EH (cell line): ENCODE measurements around the gene POLR3A.

Experiments used
- DNase-seq: peaks from one replicate; pipeline ENCODE4 v3.0.0-alpha.2; 2015; ENCODE audit warnings: low read depth

POLR3A gene

DNA sequence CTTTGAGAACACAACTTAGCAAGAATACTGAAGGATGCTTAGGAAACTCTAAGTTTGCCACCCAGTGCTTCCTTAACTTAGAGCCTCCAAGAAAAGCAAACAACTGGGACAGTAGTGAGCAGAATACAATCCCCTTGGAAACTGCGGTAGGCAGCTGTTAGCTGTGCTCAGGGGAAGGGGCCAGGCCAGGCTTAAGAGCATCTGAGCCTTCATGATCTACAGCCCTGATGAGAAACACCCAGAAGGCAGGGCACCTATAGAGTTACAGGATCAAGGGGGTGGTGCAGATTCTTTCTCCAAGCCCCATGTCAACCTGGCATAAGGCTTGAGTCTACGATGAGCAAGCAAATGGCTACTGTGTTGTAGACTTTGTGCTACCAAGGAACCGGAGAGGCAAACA, 51.4 kb downstream of the POLR3A start:
- no peak for DNase-seq

DNA sequence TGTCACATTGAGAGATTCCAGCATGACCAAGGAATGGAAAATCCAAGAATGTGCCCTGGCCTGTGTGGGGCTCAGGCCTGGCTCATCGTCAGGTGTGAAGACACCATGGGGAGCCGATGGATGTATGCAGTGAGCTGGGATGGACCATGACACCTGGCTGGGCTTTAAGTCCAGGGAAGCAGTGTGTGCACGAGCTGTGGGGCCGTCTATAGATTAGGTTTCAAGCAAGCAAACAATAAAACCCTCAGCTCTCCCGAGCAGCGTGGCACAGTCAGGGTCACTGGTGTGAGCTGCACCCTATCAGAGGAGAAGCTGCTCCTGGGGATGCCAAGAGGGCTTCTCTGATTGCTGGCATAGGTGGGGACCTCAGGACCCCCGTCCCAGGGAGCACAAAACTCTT, 52.3 kb downstream of the POLR3A start:
- no peak for DNase-seq

DNA sequence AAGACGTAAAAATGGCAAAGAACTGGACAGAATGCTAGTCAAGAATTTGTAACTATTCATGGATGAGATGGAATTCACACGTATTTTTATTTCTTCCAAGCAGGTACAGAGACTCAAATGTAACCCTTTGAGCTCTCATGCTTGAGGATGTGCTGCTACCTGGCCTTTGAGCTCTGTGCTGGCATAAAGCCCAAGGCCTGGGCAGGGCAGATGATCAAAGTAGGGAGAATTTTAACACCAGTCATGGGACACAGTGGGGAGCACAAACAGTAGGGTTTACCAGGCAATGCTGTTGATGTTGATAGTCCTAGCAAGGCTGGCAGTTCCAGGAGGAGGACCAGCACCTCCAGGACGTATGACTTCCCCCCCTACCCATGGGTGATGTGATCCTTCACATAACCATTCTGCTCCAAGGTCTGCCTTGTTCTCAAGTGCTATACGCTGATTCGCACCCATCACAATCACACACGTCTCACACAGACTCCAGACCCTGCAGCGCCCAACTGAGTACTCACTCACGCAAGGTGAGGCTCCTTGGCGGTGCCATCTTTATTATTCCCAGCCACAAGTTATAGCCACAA, 54.1 kb downstream of the POLR3A start:
- no peak for DNase-seq

DNA sequence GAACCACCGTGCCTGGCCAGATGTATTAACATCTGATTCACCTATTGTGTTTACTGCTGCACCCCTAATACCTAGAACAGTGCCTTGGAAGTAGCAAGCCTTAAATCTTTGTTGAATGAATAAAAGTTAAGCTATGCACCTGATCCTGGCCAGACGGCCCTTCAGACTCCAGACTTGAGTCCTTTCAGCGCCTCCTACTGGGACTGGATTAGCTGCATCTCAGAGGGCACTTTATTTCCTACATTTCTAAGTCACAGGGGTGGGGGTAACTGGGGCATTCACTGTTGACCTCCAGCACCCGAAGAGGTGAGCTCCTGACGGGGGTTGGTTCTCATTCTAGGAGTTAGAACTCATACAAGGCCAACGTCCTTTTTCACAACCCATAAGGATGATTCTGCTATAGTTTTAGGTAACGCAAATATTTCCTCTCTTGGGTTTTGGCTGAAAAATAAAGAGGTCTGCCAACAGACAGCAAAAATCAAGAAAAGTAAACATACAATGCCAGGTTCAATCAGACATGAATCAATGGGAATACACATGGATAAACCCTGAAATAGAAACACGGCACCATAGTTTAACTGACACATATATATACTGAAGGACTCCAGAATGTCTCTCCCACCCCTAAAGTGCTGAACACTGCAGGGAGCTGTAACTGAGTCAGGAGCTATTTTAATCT, 54.8 kb downstream of the POLR3A start:
- peak; percentile 65 for DNase-seq

DNA sequence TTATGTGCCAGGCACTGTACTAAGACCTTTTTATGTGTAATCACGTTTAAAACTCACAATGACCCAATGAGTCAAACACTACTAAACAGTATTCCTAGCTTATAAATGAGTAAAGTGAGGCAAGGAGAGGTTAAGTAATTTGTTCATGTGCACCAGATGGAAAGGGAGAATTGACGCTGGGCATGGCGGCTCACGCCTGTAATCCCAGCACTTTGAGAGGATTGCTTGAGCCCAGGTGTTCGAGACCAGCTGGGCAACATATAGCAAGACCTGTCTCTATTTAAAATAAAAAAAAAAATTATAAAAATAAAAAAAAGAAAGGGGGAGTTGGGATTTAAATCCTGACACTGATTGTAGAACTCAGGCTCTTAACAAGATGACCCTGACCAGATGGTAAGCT, 56.0 kb downstream of the POLR3A start:
- no peak for DNase-seq

DNA sequence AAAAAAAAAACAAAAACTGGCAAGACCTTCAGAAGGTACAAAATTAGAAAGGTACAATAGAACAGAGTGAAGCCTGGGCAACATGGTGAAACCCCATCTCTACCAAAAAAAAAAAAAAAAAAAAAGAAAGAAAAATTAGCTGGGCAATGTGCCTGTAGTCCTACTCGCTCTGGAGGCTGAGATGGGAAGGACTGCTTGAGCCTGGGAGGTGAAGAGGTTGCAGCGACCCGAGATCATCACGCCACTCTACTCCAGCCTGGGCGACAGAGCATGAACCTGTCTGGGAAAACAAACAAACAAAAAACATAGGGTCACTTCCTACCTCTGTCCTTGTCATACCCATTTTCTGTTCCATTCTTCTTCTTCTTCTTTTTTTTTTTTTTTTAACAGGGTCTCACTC, 57.2 kb downstream of the POLR3A start:
- DNase-seq, result no peak

DNA sequence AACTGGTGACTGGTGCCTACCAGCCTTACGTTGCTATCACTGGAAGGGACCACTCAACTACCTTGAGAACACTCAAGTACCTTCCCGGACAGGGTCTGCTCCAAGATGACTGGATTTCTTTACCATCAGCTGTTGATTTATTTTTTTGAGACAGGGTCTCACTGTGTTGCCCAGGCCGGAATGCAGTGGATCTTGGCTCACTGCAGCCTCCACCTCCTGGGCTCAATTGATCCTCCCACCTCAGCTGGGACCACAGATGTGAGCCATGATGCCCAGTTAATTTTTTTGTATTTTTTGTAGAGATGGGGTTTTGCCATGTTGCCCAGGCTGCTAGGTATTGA, 57.5 kb downstream of the POLR3A start:
- DNase-seq, result no peak

DNA sequence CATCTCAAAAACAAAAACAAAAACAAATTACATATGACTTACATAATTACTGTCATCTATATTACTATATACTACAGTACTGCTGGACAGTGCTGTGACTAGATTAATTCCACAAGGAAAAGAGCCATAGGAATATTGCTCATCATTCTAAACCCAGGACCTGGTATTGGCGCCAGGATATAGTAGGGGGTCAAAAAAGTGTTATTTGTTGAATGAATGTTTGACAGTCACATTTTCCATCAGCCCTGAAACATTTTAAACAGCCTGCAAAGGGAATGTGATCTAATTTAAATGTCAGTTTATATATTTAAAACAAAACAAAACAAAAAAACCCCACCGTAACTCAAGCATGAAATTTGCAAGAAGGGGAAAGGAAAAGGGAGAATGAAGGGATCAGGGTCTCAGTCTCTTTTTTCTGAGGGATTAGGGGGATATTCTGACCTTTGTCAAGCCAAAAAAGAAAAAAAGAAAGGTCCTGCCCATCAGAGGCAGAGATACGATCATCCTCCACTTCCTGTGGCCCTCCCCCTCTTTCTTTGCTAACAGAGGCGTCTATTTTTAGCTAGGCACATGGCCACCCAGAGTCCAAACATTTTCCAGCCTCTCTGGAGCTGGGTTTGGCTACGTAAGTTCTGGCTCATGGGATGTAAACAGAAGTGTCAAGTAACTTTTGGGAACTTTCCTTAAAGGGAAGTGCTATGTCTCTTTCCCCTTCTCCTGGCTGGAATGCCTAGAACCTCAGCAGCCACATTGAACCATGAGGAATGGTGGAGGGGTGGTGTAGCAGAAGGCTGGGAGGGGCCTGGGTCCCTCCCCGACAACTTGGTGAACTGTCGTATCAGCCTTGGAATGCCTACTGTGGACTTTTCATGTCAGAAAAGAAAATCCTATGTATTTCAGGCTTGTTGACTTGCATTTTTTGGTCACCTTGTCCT, 58.2 kb downstream of the POLR3A start:
- DNase-seq, result peak; percentile 99

DNA sequence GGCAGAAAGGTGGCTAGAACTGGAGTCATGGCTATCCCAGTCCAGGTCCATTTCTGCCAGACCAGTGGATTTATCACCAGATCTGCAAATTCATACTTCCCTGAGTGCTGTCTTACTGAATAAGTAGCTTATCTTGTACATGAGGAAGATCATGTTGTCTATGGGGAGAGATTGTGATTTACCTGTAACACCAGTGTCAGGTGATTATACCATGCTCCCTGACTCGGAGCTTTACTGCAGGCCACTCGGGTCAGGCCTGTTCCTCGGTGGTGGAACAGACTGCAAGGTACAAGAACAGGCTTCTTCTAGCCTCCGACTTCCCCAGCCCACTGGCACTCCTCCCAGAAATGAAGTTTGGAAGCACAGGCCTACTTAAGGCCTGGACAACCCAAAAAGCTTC, 60.2 kb downstream of the POLR3A start:
- DNase-seq, result no peak

DNA sequence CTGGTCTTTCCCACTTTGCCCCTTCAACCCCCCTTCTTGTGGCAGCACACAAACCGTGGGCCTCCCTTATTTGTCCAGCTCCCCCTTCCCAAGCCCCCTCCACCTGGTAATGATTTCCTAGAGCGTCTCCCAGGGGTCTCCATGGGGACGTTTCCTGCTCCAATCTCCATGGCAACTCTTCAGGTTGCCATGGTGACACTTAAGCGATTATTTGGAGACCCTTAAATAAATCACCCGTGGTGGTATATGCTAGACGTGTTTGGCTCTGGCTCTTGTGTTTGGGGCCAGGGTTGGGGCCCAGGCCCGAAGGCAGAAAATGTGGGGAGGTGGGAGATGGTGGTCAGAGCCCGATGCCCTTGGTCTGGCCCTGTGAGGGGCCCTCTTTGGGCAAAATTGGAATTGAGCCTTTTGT, 61.7 kb downstream of the POLR3A start:
- no peak for DNase-seq

DNA sequence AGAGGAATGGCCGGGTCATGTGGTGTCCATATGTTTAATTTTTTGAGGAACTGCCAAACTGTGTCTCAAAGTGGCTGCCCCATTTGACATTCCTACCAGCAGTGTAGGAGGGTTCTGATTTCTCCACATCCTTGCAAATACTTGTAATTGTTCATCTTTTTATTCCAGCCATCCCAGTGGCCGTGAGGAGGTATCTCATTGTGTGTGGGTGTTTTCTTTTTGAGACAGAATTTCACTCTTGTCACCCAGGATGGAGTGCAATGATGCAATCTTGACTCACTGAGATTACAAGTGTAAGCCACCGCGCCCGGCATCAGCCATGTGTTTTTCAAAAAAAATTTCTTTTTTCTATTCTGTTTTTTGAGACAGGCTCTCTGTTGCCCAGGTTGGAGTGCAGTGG, 64.0 kb downstream of the POLR3A start:
- peak; percentile 88 for DNase-seq

DNA sequence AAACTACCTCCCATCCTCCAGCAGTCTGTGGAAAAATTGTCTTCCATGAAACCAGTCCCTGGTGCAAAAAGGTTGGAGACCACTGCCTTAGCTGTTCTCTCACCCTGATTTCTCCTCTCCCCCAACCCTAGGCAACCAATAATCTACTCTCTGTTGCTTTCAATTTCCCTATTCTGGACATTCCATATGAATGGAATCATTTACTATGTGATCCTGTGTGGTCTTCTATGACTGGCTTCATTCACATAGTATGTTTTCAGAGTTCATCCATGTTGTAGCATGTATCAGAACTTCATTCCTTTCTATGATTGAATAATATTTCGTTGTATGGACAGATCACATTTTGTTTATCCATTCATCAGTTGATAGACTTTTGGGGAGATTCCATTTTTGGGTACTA, 64.5 kb downstream of the POLR3A start:
- DNase-seq, result peak; percentile 47

DNA sequence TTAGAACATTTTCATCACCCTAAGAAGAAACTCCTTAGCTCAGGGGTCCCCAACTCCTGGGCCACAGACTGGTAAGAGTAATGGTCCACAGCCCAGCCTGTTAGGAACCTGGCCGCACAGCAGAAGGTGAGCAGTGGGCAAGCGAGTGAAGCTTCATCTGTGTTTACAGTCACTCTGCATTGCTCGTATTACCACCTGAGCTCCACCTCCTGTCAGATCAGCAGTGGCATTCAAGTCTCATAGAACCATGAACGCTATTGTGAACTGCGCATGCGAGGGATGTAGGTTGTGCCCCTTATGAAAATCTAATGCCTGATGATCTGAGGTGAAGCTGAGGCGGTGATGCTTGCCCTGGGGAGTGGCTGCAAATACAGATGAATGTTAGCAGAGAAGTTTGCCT, 65.4 kb downstream of the POLR3A start:
- no peak for DNase-seq

DNA sequence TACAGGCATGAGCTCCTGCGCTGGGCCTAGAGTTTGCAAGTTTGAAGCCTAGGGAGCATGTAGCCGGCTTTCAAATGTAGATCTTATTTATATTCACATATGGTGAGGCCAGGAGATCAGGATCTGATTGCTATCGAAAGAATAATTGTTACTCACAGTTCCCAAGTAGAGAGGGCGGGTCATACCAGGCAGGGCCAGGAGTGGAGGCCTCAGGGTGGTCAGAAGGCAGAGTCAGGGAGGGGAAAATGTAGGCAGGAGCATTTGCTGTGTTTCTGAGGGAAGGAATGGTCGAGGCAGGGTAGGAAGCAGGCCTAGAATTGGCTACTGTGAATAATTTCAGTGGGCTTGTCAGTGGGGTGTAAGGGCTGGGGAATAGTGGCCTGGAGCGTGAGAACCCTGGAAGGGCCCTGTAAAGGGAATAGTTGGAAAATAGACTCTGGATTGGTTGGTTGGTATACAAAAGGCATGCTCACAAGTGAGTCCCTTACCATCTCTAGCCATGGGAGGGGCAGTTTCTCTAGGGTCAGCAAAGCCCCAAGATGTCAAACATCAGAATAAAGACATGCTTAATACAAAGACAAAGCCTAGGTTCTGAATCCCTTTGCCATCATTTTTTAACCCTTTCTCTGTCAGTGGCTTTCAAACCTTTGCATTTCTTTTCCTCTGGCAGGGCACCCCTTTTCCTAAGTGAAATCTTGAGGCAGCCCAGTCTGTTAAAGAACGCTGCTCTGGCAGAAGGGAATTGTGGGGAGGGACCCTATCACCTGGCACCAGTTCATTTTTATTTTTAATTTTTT, 66.8 kb downstream of the POLR3A start:
- no peak for DNase-seq

DNA sequence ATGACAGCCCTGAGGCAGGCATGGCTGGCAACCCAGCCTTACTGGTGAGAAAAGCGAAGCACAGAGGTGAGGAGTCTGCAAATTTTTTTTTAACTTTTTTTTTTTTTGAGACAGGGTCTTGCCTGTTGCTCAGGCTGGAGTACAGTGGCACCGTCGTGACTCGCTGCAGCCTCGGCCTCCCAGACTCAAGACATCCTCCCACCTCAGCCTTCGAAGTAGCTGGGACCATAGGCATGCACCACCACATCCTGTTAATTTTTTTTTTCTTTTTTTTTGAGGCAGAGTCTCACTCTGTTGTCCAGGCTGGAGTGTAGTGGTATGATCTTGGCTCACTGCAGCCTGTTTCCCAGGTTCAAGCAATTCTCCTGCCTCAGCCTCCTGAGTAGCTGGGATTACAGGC, 67.6 kb downstream of the POLR3A start:
- DNase-seq, result peak; percentile 16

DNA sequence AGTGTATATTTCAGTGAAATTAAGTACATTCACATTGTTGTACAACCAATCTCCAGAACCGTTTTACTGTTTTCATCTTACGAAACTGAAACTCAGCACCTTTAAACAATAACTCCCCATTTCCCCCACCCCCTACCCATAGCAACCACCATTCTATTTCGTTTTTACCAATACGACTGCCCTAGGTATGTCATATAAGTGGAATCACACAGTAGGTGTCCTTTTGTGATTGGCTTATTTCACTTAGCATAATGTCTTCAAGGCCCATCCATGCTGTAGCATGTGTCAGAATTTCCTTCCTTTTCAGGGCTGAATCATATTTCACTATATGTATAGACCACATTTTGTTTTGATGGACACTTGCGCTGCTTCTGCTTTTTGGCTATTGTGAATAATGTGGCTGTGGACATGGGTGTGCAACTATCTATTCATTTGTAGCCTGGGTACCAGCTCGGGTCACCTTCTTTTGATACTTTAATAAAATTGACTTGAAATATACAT, 68.4 kb downstream of the POLR3A start:
- no peak for DNase-seq

DNA sequence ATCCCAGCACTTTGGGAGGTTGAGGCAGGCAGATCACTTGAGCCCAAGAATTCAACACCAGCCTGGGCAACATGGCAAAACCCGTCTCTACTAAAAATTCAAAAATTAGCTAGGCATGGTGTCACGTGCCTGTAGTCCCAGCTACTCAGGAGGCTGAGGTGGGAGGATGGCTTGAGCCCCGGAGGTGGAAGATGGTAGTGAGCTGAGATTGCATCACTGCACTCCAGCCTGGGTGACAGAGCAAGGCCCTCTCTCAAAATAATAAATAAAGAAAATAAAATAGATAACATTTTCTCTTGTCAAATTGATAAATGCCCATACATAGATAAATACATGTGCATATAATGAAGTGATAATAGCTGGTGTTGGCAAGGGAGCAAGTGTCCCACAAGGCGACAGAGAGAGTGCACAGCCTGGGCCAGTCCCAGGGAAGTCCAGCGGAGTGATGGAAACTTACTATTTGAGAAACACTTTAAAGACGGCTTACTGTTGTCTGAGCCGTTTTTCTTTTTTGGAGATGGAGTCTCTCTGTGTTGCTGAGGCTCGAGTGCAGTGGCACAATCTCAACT, 69.3 kb downstream of the POLR3A start:
- DNase-seq, result no peak

DNA sequence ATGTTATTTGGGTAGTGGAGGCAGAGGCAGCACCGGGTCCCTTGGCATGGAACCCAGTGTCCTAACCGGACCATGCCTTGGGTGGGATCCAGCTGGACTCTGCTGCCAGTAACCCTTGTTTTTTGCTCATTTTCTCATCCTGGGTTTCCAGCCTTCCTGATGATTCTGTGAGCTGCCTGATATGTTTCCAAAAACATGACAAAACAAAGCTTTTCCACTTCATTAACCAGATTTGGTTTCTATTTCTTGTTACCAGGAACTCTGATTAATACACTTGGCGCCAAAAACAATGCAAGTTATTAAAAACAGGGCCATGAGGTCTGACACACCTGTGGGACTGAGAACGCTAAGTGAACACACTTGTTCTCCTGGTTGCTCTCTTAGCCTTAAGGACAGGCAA, 69.9 kb downstream of the POLR3A start:
- DNase-seq, result no peak

DNA sequence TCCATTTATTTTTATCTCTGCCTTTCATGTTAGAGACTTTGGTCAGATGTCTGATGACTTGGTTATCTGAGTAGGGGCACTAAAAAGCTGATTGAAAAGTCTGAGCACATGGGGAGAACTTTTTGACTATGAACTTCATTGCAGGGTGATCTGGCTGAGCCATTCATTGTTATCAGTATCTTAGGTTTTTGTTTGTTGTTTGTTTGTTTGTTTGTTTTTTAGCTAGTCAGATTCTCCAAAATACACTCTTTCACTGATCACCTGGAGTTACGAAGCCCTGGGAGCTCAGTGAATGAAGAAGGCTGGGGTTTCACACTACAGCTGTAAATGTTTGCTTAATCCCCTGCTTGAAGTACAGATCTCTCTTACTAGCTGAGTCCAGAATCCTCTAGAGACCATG, 74.2 kb downstream of the POLR3A start:
- no peak for DNase-seq

DNA sequence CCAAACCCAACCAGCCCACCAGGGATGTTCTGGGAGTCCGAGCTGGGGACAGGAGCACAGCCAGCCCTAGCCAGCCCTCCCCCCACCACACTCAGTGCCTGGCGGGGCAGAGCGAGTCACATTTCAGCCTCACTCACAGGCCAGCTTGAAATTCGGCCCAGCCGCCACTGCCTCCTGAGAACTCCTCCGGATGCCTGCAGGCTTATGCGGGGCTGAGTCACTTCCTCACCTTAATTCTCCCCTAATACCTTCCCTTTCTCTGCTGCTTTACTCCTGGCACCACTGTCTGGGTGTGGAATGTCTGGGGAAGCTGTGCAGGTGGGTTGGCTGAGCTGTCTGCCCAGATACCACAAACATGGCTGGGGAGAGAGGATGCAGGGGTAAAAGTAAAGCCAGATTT, 80.1 kb downstream of the POLR3A start:
- peak; percentile 72 for DNase-seq

DNA sequence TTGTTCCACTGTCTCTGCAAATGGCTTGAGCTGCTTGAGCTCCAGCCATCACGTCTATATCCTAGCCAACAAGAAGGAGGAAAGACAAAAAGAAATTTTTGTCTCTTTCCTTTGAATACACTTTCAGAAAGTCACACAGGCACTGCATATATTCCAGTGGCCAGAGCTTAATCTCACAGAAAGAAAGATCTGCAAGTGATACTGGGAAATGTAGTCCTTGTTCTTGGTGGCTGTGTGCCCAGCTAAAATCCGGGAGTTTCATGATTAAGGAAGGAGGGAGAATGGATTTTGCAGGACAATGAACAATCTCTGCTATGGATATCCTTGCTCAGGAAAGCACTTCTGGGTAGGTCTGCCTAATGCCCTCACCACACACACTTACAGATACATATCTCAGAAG, 83.2 kb downstream of the POLR3A start:
- peak; percentile 55 for DNase-seq

DNA sequence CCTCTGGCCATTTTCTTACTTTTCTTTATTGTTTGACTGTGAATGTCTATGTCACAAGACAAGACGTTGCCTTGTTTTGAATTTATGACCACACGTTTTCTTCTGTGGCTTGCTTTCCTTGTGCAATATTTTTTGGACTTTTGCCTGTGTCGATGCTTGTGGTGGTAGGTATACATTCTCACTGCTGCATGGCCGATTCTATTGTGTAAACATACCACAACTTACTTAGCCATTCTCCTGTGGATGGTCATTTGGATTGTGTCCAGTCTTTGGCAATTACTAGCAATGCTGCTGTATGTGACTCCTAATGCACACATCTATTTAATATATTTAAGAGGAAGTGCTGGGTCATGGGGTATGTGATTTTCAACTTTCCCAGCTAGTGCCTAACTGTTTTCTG, 84.8 kb downstream of the POLR3A start:
- peak; percentile 98 for DNase-seq
